ENCODE measurements around the gene EMX1.

Gene EMX1

DNA sequence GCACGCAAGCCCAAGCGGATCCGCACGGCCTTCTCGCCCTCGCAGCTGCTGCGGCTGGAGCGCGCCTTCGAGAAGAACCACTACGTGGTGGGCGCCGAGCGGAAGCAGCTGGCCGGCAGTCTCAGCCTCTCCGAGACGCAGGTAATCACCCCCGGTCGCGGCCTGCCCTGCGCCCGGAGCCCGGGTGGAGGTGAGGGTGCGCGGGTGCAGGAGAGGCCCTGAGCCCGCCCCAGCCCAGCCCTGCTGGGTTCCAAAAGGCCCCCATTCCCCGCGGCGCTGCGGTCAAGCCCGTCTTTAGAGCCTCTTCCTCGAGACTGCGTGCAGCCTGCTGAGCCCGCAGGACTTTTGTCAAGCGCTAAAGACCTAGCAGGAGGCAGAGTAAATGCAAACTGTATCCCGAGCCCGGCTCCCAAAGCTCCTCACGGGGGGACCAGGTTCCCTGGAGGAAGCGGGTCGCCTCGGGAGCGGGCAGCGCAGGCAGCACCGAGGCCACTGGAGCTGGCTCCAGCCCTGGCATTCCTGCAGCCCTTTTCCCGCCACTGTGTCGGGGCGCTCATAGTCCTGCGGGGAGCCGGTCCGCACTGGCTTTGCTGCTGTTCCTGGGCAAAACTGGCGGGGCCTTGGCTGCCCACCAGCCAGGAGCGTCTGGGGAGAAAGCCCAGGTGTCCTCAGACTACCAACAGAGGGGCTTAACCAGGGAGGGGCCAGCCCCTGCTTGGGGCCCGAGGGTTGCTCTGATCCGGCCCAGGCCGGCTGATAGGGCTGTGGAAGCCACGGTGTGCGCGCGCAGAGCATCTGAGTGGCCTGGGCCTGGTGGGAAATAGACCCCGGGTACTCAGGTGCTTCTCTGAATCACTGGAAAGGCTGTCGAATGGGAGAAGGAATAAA lies 7.3 kb downstream of the EMX1 start:
- FAIRE-seq (no peak), DNase-seq (ENCODE audit: low spot score) (no peak)

DNA sequence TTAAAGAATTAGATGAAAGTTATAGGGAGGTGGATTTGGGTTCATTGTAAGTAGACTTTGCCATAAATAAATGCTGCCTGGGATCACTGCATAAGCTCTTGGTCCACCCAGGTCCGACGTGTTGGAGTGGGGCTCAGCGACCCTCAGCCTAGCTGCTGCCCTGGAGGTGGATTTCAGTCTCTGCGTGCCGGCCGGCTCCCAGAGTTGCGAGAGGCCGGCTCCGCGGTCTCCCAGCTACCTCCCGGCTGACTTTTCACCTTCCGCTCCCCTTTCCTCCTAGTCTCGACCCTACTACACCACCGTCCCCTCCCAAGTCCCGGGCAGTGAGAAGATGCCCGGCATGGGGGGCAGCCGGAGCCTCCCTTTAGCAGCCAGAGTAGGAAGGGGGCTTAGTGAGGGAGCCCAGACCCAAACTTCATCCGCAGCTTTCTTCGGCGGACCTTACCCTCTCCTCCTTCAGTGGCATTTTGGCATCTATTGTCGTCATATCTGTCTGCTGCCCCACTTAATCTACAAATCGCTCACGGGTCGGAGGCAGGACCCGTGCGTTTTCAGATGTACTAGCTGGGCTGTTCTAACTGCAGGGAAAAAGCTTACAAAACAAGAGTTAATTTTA lies 8.1 kb downstream of the EMX1 start:
- no peak for DNase-seq (ENCODE audit: low spot score)

DNA sequence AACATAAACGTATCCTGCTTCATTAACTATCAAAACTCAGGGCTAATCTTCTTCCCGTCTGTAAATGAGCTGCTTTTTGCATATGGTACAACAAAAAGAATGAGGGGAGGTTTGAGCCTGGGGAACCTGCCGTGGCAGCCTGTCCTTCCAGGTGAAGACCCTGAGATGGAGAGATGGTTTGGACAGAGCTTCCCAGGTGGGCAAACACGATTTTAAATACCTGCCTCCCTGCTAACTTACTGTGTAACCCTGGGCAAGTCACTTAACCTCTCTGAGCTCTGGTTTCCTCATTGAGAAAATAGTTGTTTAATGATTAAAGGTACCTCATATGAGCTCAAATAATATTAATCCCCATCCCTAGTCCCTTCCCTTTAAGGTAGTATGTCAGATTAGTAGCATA lies 9.0 kb downstream of the EMX1 start:
- no peak for DNase-seq (ENCODE audit: low spot score)
- FAIRE-seq: no peak

More for the DNA sequence above, 8.1 kb downstream of the EMX1 start:
- FAIRE-seq: no peak

GRCh38 chr2:72926811-72927465 lies 9.6 kb downstream of the EMX1 start:
- peak; percentile 79 for FAIRE-seq

DNA sequence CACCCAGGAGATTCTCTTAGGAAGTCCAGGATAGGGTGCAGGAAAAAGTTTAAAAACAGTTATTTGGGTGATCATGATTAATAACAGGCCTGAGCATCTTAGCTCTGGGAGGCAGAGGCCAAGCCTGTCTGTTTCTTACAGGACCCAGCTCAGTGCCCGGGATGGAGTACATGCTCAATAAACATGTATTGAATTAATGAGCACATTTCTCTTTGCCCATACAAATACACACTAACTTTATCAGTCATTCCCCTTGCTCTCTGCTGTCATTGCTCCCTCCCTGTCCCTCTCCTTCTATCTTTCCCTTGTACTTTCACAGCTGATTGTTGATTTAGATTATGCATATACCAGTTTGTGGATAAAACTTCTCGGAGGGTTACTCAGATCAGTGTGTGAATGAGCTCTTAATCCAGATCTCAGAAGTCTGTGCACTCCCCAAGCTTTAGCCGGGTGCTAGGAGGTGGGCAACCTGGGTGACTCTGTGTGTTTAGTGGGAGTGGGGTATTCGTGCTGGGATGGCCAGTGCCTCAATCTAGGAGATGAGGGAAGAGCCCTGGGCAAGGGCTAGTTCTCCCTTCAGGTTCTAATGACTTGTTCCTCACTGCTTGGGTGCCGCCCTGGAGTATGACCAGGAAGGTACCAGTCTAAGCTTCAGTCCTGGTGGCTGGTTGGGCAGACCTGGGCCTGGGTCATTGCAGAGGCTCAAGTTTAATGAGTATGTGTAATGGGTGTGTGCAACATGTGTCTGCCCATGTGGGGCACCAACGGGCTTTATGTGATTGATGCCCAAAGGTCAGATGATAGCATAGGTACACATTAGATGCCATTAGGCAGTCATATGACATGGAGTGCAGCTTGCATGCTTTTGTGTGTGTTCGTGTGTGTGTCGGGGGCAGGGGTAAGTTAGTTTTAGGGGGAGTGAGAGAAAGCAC lies 10.6 kb downstream of the EMX1 start:
- DNase-seq (ENCODE audit: low spot score) (no peak), FAIRE-seq (peak; percentile 46)

More at GRCh38 chr2:72926811-72927465, 9.6 kb downstream of the EMX1 start:
- DNase-seq (ENCODE audit: low spot score): no peak

DNA sequence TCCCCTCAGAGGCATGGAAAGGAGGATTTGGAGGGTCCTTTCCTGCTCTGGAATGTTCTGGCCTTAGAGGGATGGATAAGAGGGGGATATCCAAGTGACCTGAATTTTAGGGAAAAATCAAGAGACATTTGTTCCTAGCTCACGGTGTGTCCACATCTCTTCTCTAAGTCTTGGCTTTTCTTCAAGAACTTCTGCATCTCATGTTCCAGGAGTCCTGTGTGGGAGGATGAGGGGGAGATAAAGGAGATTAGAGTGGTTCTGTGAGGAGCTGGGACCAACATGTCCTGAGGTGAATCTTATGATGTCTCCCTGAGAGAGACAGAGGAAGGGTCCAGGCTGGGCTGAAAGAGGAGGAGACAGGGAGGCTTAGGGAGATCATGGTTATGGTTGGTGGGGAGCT lies 11.7 kb downstream of the EMX1 start:
- no peak for FAIRE-seq
- no peak for DNase-seq (ENCODE audit: low spot score)

DNA sequence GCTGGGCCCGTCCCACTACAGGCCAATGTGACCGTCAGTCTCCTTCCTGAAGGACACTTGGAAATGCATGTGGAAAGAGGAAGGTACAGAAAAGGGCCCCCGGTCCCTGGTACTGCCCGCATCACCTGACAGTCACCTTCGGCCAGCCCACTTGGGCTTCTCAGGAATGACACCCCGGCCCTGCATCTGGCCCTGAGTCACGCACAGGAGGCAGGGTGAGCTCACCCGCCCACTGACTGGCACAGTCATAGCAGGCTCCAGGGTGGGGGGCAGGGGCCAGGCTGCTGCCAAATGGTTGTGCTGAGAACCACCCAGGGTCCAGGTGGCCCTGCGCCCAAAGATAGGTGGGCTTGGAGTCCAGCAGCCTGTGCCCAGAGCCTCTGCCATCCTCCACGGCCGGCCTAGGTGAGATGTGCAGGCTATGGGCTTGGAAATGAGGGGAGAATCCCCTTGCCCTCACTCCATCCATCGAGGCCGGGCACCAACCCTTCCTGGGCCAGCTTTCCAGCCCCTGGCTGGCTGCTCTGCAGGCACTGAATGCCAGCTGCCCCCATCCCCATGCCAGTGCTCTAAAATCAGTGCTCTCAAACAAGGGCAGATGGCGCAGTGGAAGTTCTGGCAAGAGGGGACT lies 14.1 kb downstream of the EMX1 start:
- DNase-seq (ENCODE audit: low spot score): peak; percentile 95
- peak; percentile 87 for FAIRE-seq

DNA sequence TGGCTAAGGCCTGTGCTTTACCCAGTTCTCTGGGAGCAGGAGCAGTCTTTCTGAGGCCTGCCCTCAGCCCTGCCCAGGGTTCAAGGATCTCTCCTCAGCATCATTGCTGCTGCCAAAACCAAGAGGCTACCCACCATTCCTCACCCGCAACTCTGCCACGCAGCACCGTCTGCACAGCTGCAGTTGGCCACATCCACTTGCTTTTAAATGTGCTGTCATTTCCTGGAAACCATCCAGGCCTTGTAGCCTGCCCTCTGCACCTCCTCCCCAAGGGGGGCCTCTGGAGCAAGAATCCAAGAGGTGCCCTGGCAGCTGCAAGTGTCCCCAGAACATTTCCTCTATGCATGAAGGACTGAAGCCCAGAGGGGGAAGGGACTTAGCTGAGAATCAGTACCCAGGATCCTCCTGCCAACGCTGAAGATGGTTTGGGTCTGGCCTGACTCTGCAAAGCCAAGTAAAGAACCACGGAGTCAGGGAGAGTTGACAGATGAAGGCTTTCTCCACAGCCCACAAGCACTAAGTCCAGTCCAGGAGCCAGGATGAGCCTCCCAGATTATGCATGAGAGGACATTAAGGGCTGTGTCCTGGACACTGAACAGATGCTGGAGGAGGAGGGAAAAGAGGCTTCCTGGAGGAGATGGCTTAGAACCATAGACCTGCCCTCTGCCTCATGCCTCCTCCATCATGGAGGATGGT lies 14.9 kb downstream of the EMX1 start:
- peak; percentile 76 for DNase-seq (ENCODE audit: low spot score)
- no peak for FAIRE-seq

GRCh38 chr2:72932805-72933204 lies 15.5 kb downstream of the EMX1 start:
- no peak for FAIRE-seq
- DNase-seq (ENCODE audit: low spot score): no peak

GRCh38 chr2:72933207-72933606 lies 15.9 kb downstream of the EMX1 start:
- DNase-seq (ENCODE audit: low spot score) (no peak), FAIRE-seq (no peak)

GRCh38 chr2:72933646-72934151 lies 16.4 kb downstream of the EMX1 start:
- no peak for FAIRE-seq
- no peak for DNase-seq (ENCODE audit: low spot score)

DNA sequence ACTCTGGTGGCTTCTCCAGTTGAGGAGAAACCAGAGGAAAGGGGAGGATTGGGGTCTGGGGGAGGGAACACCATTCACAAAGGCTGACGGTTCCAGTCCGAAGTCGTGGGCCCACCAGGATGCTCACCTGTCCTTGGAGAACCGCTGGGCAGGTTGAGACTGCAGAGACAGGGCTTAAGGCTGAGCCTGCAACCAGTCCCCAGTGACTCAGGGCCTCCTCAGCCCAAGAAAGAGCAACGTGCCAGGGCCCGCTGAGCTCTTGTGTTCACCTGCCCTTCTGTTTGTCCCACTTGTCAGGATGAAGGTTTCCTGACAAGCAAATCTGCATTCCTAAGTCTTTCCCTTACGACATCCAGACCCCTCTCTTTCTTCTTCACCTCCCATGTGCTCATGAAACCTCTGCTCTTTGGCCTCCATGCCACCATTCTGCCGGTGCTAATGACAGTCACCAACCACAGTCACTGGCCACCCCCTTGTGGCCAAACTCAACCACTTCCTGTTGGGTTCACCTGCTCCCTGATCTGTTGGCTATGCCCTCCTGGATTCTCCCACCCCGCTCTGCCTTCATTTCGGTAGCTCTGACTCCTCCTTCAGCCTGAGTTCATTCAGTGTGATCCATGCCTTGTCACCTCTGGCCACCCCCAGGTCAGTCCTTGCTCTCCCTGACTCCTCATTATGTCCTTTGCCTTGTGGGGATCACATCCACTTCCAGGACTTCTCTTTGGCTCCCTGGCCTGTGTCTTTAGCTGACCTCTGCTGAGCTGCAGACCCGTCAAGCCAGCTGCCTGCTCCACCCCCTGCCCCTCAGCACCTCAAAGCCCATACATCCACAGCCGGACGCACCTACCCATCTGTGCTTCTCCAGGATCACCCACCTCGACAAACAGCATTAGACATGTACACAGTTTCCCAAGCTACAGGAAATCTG lies 17.6 kb downstream of the EMX1 start:
- DNase-seq (ENCODE audit: low spot score) (peak; percentile 39), FAIRE-seq (peak; percentile 9)

GRCh38 chr2:72935611-72935957 lies 18.3 kb downstream of the EMX1 start:
- no peak for FAIRE-seq

GRCh38 chr2:72936660-72937355 lies 19.5 kb downstream of the EMX1 start:
- no peak for DNase-seq (ENCODE audit: low spot score)
- FAIRE-seq: no peak

More at GRCh38 chr2:72935611-72935957, 18.3 kb downstream of the EMX1 start:
- no peak for DNase-seq (ENCODE audit: low spot score)

- FAIRE-seq (no peak), DNase-seq (ENCODE audit: low spot score) (no peak)
These were observed 20.0 kb downstream of the EMX1 start for GRCh38 chr2:72937356-72937669.

- no peak for FAIRE-seq
- DNase-seq (ENCODE audit: low spot score): no peak
These were observed 21.1 kb downstream of the EMX1 start for GRCh38 chr2:72938455-72938854.

- no peak for FAIRE-seq
These were observed 23.0 kb downstream of the EMX1 start for GRCh38 chr2:72940361-72940760.

DNA sequence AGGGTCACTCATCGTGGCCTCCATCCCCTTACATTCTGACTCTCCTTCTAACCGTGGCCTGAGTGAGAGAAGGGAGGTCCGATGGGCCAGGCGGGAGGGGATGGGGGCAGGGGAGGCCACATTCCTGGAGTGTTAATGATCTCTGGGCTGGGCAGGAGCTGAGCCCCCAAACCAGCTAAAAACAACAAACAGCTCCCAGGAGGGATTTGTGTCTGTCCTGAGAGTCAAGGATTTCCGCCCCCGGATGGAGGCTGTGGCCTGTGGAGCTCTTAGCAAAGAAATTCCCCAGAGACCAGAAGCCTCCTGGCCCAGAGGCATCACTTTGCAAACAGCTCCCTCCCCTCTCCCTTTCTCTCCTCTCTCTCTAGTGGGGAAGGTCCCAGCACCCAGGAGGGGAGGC lies 23.5 kb downstream of the EMX1 start:
- FAIRE-seq (peak; percentile 68), DNase-seq (ENCODE audit: low spot score) (peak; percentile 56)

More at GRCh38 chr2:72940361-72940760, 23.0 kb downstream of the EMX1 start:
- no peak for DNase-seq (ENCODE audit: low spot score)

All from urothelium cell line (cell line).